Sigmoid colon (tissue), 4 donors: ENCODE measurements around the gene MAPK8IP3.

Source experiments
- CTCF ChIP-seq, 4 experiments: fragments of 450-650 bp in 3 of 4; fragments of 200-600 bp in 1 of 4; IDR thresholded peaks; one replicate each; pipeline ENCODE4 v1.5.1; 2016 to 2019; ENCODE audit warnings: antibody characterized with exemption in 4 of 4, mild to moderate bottlenecking in 3 of 4, moderate library complexity in 2 of 4
- EP300 ChIP-seq, 4 donors: sonication (generic); formaldehyde crosslinking; IDR thresholded peaks; one replicate each; pipeline ENCODE4 v1.6.1; 2017; ENCODE audit warnings: antibody characterized with exemption in 4 of 4
- POLR2A ChIP-seq, 2 donors: fragments of 450-650 bp; IDR thresholded peaks; one replicate each; pipeline ENCODE4 v1.6.1; 2016; ENCODE audit warnings: antibody characterized with exemption in 2 of 2, mild to moderate bottlenecking in 2 of 2, moderate library complexity in 2 of 2
- POLR2AphosphoS5 ChIP-seq, 4 donors: sonication (generic); formaldehyde crosslinking; IDR thresholded peaks; one replicate each; pipeline ENCODE4 v1.6.1; 2017; ENCODE audit warnings: antibody characterized with exemption in 4 of 4

- TF ChIP-seq CTCF (IDR thresholded peaks at IDR 0.05) = no peak
- no peak for TF ChIP-seq POLR2A (IDR thresholded peaks at IDR 0.05)
- TF ChIP-seq EP300 (IDR thresholded peaks at IDR 0.05) = no peak
- no peak for TF ChIP-seq POLR2AphosphoS5 (IDR thresholded peaks at IDR 0.05)
Measured at GRCh38 chr16:1766231-1766630, 60.2 kb downstream of the MAPK8IP3 start.
